H9 (cell line): ENCODE data around the gene PLAGL1. TPM values are rescaled to one million over a fixed set of nuclear protein-coding genes. Genes with fewer than 3 reads are reported as not detected.

Experiments
- DNase-seq: peaks from one replicate; pipeline ENCODE4 v3.0.0-alpha.2; 2017
- H2AFZ ChIP-seq: one replicate; pipeline ENCODE4 v1.6.1; 2013; ENCODE audit warnings: mild to moderate bottlenecking, low read length, control low read depth, moderate library complexity
- H2AK5ac ChIP-seq: 2 replicates; pipeline ENCODE4 v1.6.1; 2013; ENCODE audit warnings: low read length, control low read depth, mixed read lengths; ENCODE audit not compliant: insufficient read length
- H2BK120ac ChIP-seq: one replicate; pipeline ENCODE4 v1.6.1; 2013; ENCODE audit warnings: low read depth, mild to moderate bottlenecking, low read length, control low read depth, inconsistent platforms; ENCODE audit not compliant: poor library complexity, severe bottlenecking
- H2BK12ac ChIP-seq: 2 replicates; pipeline ENCODE4 v1.6.1; 2013; ENCODE audit warnings: low read length, control low read depth, mixed read lengths, low read depth; ENCODE audit not compliant: insufficient read length
- H2BK15ac ChIP-seq: 2 replicates; pipeline ENCODE4 v1.6.1; 2013; ENCODE audit warnings: low read depth, low read length, control low read depth
- H2BK20ac ChIP-seq: one replicate; pipeline ENCODE4 v1.6.1; 2013; ENCODE audit warnings: low read depth, mild to moderate bottlenecking, low read length, control low read depth, inconsistent platforms; ENCODE audit not compliant: poor library complexity, severe bottlenecking
- H2BK5ac ChIP-seq: 2 replicates; pipeline ENCODE4 v1.6.1; 2013; ENCODE audit warnings: low read length, control low read depth, mixed read lengths; ENCODE audit not compliant: insufficient read length
- H3K14ac ChIP-seq: 2 replicates; pipeline ENCODE4 v1.6.1; 2013; ENCODE audit warnings: low read length, control low read depth; ENCODE audit not compliant: insufficient read depth
- H3K18ac ChIP-seq: 2 replicates; pipeline ENCODE4 v1.6.1; 2013; ENCODE audit warnings: low read depth, mild to moderate bottlenecking, mixed read lengths, low read length, control low read depth; ENCODE audit not compliant: insufficient read length
- H3K23ac ChIP-seq: 2 replicates; pipeline ENCODE4 v1.6.1; 2013; ENCODE audit warnings: low read length, control low read depth, mixed read lengths, low read depth; ENCODE audit not compliant: insufficient read length
- H3K23me2 ChIP-seq: 2 replicates; pipeline ENCODE4 v1.6.1; 2013; ENCODE audit warnings: low read depth, mild to moderate bottlenecking, mixed read lengths, low read length, control low read depth; ENCODE audit not compliant: insufficient read length, poor library complexity, severe bottlenecking
- H3K27ac ChIP-seq: 2 replicates; pipeline ENCODE4 v1.5.1; 2013; ENCODE audit warnings: low read length, control low read depth, mixed read lengths, low read depth; ENCODE audit not compliant: insufficient read length
- H3K27me3 ChIP-seq: 2 replicates; pipeline ENCODE4 v1.6.1; 2013; ENCODE audit warnings: low read length, control low read depth, inconsistent platforms; ENCODE audit not compliant: insufficient read depth
- H3K4ac ChIP-seq: 2 replicates; pipeline ENCODE4 v1.6.1; 2013; ENCODE audit warnings: low read depth, mild to moderate bottlenecking, control low read depth, inconsistent platforms, low read length, moderate library complexity
- H3K4me1 ChIP-seq: 2 replicates; pipeline ENCODE4 v1.6.1; 2013; ENCODE audit warnings: low read length, control low read depth, inconsistent platforms; ENCODE audit not compliant: insufficient read depth
- H3K4me2 ChIP-seq: 2 replicates; pipeline ENCODE4 v1.6.1; 2013; ENCODE audit warnings: low read length, control low read depth, mixed read lengths; ENCODE audit not compliant: insufficient read length, insufficient read depth
- H3K56ac ChIP-seq: 2 replicates; pipeline ENCODE4 v1.6.1; 2013; ENCODE audit warnings: low read depth, mild to moderate bottlenecking, mixed read lengths, low read length, control low read depth; ENCODE audit not compliant: insufficient read length
- H3K79me1 ChIP-seq: 2 replicates; pipeline ENCODE4 v1.6.1; 2013; ENCODE audit warnings: low read depth, mild to moderate bottlenecking, moderate library complexity, low read length, control low read depth, inconsistent platforms; ENCODE audit not compliant: insufficient read depth, poor library complexity, severe bottlenecking
- H3K79me2 ChIP-seq: 2 replicates; pipeline ENCODE4 v1.6.1; 2013; ENCODE audit warnings: low read length, control low read depth, inconsistent platforms; ENCODE audit not compliant: insufficient read depth
- H3K9ac ChIP-seq: 2 replicates; pipeline ENCODE4 v1.6.1; 2013; ENCODE audit warnings: low read length, control low read depth, mixed read lengths; ENCODE audit not compliant: insufficient read length; ENCODE audit errors: extremely low read depth
- H3K9me3 ChIP-seq: one replicate; pipeline ENCODE4 v1.6.1; 2013; ENCODE audit warnings: low read depth, low read length, inconsistent platforms; ENCODE audit not compliant: control insufficient read depth
- H3T11ph ChIP-seq: one replicate; pipeline ENCODE4 v1.6.1; 2013; ENCODE audit warnings: mild to moderate bottlenecking, low read length, control low read depth, inconsistent platforms
- H4K20me1 ChIP-seq: one replicate; pipeline ENCODE4 v1.6.1; 2013; ENCODE audit not compliant: control insufficient read depth, insufficient read length, insufficient read depth
- H4K5ac ChIP-seq: 2 replicates; pipeline ENCODE4 v1.6.1; 2013; ENCODE audit warnings: low read depth, mild to moderate bottlenecking, mixed read lengths, low read length, control low read depth; ENCODE audit not compliant: insufficient read length
- H4K8ac ChIP-seq: replicated peaks from 2 replicates; pipeline ENCODE4 v1.6.1; 2013; ENCODE audit warnings: low read length, control low read depth, mixed read lengths, low read depth; ENCODE audit not compliant: insufficient read length
- H4K91ac ChIP-seq: 2 replicates; pipeline ENCODE4 v1.6.1; 2013; ENCODE audit warnings: low read depth, mild to moderate bottlenecking, moderate library complexity, mixed read lengths, low read length, control low read depth; ENCODE audit not compliant: insufficient read length
- H3K27ac Mint-ChIP-seq, 3 experiments: 2 replicates in 2 of 3; 3 replicates in 1 of 3; pipeline ENCODE4 v1.8.0; 2020 to 2021; ENCODE audit warnings: mixed read lengths in 3 of 3, mild to moderate bottlenecking in 1 of 3, moderate library complexity in 1 of 3
- H3K27me3 Mint-ChIP-seq: 2 replicates; pipeline ENCODE4 v1.8.0; 2021; ENCODE audit warnings: low read depth, mild to moderate bottlenecking, moderate library complexity, mixed read lengths
- H3K36me3 Mint-ChIP-seq, 3 experiments: 2 replicates in 2 of 3; 3 replicates in 1 of 3; pipeline ENCODE4 v1.8.0; 2020 to 2021; ENCODE audit warnings: low read depth in 3 of 3, mixed read lengths in 3 of 3; ENCODE audit not compliant: insufficient read depth in 1 of 3
- H3K4me1 Mint-ChIP-seq, 2 experiments: 2 replicates each; pipeline ENCODE4 v1.8.0; 2020; ENCODE audit warnings: mixed read lengths in 2 of 2
- H3K4me3 Mint-ChIP-seq, 2 experiments: 2 replicates in 1 of 2; 3 replicates in 1 of 2; pipeline ENCODE4 v1.8.0; 2020 to 2021; ENCODE audit warnings: mild to moderate bottlenecking in 2 of 2, mixed read lengths in 2 of 2, moderate library complexity in 1 of 2
- H3K9me3 Mint-ChIP-seq, 2 experiments: 2 replicates in 1 of 2; 3 replicates in 1 of 2; pipeline ENCODE4 v1.8.0; 2020; ENCODE audit warnings: mild to moderate bottlenecking in 2 of 2, mixed read lengths in 2 of 2, moderate library complexity in 1 of 2
- CTCF ChIP-seq: fragments of 200-600 bp; sonication (generic); conservative IDR thresholded peaks from 3 replicates; pipeline ENCODE4 v1.8.0; 2021; ENCODE audit warnings: antibody characterized with exemption, mild to moderate bottlenecking
- WGBS: extraction: QIAGEN DNeasy Blood & Tissue Kit; methylation state at CpG from one replicate; pipeline ENCODE4 v1.1.7; 2013; ENCODE audit warnings: missing lambda C conversion rate, low lambda C conversion rate, mixed read lengths; ENCODE audit not compliant: insufficient read length; ENCODE audit errors: extremely low coverage; 5-methylcytosine and 5-hydroxymethylcytosine counted together
- total RNA-seq: library from RNA; stranded (reverse); gene quantifications from 2 replicates; pipeline ENCODE4 v1.2.1, GENCODE V29; 2021

Gene PLAGL1
- total RNA-seq, 1 experiment from 2014 or later: 1.9 TPM

- Histone ChIP-seq H3K4me1 (peaks cover 21% of the 10 kb centered on the region), H3K9ac (no peak overlapping the region), H3K79me1 (no peaks in the 10 kb centered on the region), H3K27me3 (peaks cover 78% of the 10 kb centered on the region), H2BK15ac (no peak overlapping the region), H3K4me2 (no peak overlapping the region), H3K23ac (no peak overlapping the region), H2AK5ac (no peak overlapping the region), H4K5ac (no peak overlapping the region), H2BK20ac (no peak overlapping the region), H3K14ac (no peak overlapping the region), H3K23me2 (no peaks in the 10 kb centered on the region), H2BK12ac (no peak overlapping the region), H4K20me1 (no peaks in the 10 kb centered on the region), H3K27ac (no peak overlapping the region), H3K18ac (no peak overlapping the region), H3K9me3 (no peaks in the 10 kb centered on the region), H3K56ac (no peak overlapping the region), H3K4ac (no peak overlapping the region), H2AFZ (no peak overlapping the region), H2BK120ac (no peak overlapping the region), H4K8ac (no peak overlapping the region), H2BK5ac (no peak overlapping the region), H3K79me2 (no peaks in the 10 kb centered on the region), H3T11ph (no peak overlapping the region), H4K91ac (no peak overlapping the region)
- no peak for DNase-seq
- no peaks in the 10 kb centered on the region for H3K36me3 Mint-ChIP-seq
- no peaks in the 10 kb centered on the region; the same call in 1 of the 2 replicates for H3K27me3 Mint-ChIP-seq
- TF ChIP-seq CTCF: peak; percentile 68
- H3K4me3 Mint-ChIP-seq: peak overlapping the region in 1 of 2 experiments; percentile 43; a peak in 2 of 5 replicates
- WGBS: 90% methylated on average over 1 of the region's 12 CpGs
- peaks cover 87 to 90% of the 10 kb centered on the region in 2 experiments for H3K4me1 Mint-ChIP-seq
- H3K27ac Mint-ChIP-seq: peak overlapping the region in 1 of 3 experiments; percentile 25; a peak in 2 of 7 replicates
- H3K9me3 Mint-ChIP-seq: peaks cover 0 to 9% of the 10 kb centered on the region in 2 experiments; a peak in 1 of 5 replicates
These were observed 45.9 kb downstream of the PLAGL1 start for GRCh38 chr6:143961886-143962878.
